ENCODE data around the gene DSCAM. TPM values are rescaled to one million over a fixed set of nuclear protein-coding genes. Genes with fewer than 3 reads are reported as not detected.
A peak's percentile ranks its signal among the peaks of the same experiment; 100 is the strongest.

DSCAM gene
- total and polyA plus RNA-seq, 12 donors: under 0.01 to 0.11 (median 0.07) TPM; not detected in 5

GRCh38 chr21:40858517-40858916, 11.6 kb upstream of the DSCAM start:
- Histone ChIP-seq H3K4me1 (replicated peaks in 1 of 2) (no peaks in the 10 kb centered on the region), H3K9me3 (replicated peaks in 1 of 3) (no peaks in the 10 kb centered on the region), H3K27ac (no peak overlapping the region), H3K36me3 (replicated peaks in 1 of 2) (no peaks in the 10 kb centered on the region), H3K4me3 (no peak overlapping the region), H3K27me3 (no peaks in the 10 kb centered on the region)
- no peak for DNase-seq
- intact Hi-C loops (cut with DNase I): no loop called here
- no peak for TF ChIP-seq POLR2A (IDR thresholded peaks at IDR 0.05)
- TF ChIP-seq CTCF (IDR thresholded peaks at IDR 0.05): no peak

- peak in 1 of 7 donors; percentile 7 for DNase-seq
- no peaks in the 10 kb centered on the region for H3K36me3 ChIP-seq (replicated peaks in 1 of 2)
- intact Hi-C loops (cut with DNase I): no loop called here
- WGBS, 4 donors: 49 to 58% (median 56%) methylated on average over 21 to 24 of the region's 24 CpGs
- no peaks in the 10 kb centered on the region for H3K9me3 ChIP-seq (replicated peaks in 1 of 3)
- no peaks in the 10 kb centered on the region for H3K27me3 ChIP-seq
- no peak overlapping the region for H3K4me3 ChIP-seq
- no peak overlapping the region for H3K27ac ChIP-seq
- TF ChIP-seq CTCF (IDR thresholded peaks at IDR 0.05): no peak
- no peaks in the 10 kb centered on the region for H3K4me1 ChIP-seq (replicated peaks in 1 of 2)
These were observed 7.2 kb upstream of the DSCAM start for GRCh38 chr21:40853956-40854688.

- Histone ChIP-seq H3K4me3 (no peak overlapping the region), H3K27ac (no peak overlapping the region), H3K4me1 (replicated peaks in 1 of 2) (no peaks in the 10 kb centered on the region), H3K27me3 (peaks cover 9% of the 10 kb centered on the region), H3K9me3 (replicated peaks in 1 of 3) (no peaks in the 10 kb centered on the region), H3K36me3 (replicated peaks in 1 of 2) (no peaks in the 10 kb centered on the region)
- intact Hi-C loops (cut with DNase I): no loop called here
- DNase-seq: no peak
- no peak for TF ChIP-seq CTCF (IDR thresholded peaks at IDR 0.05)
- 74 to 85% (median 78%) methylated on average over 5 of the region's 5 CpGs for WGBS, 4 donors
These were observed 5.6 kb upstream of the DSCAM start for GRCh38 chr21:40852563-40852962.

- intact Hi-C loops (cut with DNase I): no loop called here
- Histone ChIP-seq H3K4me3 (no peak overlapping the region), H3K36me3 (replicated peaks in 1 of 2) (no peaks in the 10 kb centered on the region), H3K27ac (no peak overlapping the region), H3K9me3 (replicated peaks in 1 of 3) (no peaks in the 10 kb centered on the region), H3K27me3 (peaks cover 17% of the 10 kb centered on the region), H3K4me1 (replicated peaks in 1 of 2) (no peaks in the 10 kb centered on the region)
- WGBS, 4 donors: 67 to 83% (median 75%) methylated on average over 2 of the region's 2 CpGs
- no peak for TF ChIP-seq CTCF (IDR thresholded peaks at IDR 0.05)
- TF ChIP-seq POLR2A (IDR thresholded peaks at IDR 0.05): no peak
- no peak for DNase-seq
These were observed 4.8 kb upstream of the DSCAM start for GRCh38 chr21:40851749-40852148.
